Testis (tissue), 3 donors: Measurements from ENCODE around the gene STXBP5L. TPM values are rescaled to one million over a fixed set of nuclear protein-coding genes. Genes with fewer than 3 reads are reported as not detected.

Experiments used
- DNase-seq: peaks from one replicate; pipeline ENCODE4 v3.0.0-alpha.2; 2019
- H3K27ac ChIP-seq, 2 donors: fragments of 200-600 bp; sonication (generic); one replicate each; pipeline ENCODE4 v1.5.1; 2019
- H3K27me3 ChIP-seq: fragments of 200-600 bp; sonication (generic); one replicate; pipeline ENCODE4 v1.5.1; 2019
- H3K36me3 ChIP-seq: fragments of 200-600 bp; sonication (generic); one replicate; pipeline ENCODE4 v1.5.1; 2017; ENCODE audit warnings: low read depth; ENCODE audit errors: missing control alignments
- H3K4me1 ChIP-seq: fragments of 200-600 bp; sonication (generic); one replicate; pipeline ENCODE4 v1.5.1; 2019
- H3K4me3 ChIP-seq, 2 donors: fragments of 200-600 bp; sonication (generic); one replicate each; pipeline ENCODE4 v1.5.1; 2017 to 2019
- H3K9me3 ChIP-seq: fragments of 200-600 bp; sonication (generic); one replicate; pipeline ENCODE4 v1.5.1; 2017
- POLR2A ChIP-seq: fragments of 450-650 bp; IDR thresholded peaks from one replicate; pipeline ENCODE4 v1.6.1; 2017; ENCODE audit warnings: antibody characterized with exemption, mild to moderate bottlenecking, moderate library complexity
- WGBS, 2 donors: methylation state at CpG; one replicate each; pipeline ENCODE4 v1.1.5; 2018; 5-methylcytosine and 5-hydroxymethylcytosine counted together
- intact Hi-C: fragments of 100-400 bp; cut with DNase I; formaldehyde crosslinking; loops from one replicate; pipeline ENCODE4 v1.15.1; 2023; ENCODE audit warnings: low total_unique reads
- polyA plus RNA-seq: library from polyadenylated mRNA; stranded (reverse); fragments of 350-450 nt; fragmentation: Illumina TruSeq; extraction: RNeasy Lipid Tissue Mini Kit (QIAGEN cat#74804); gene quantifications from one replicate; pipeline ENCODE4 v1.2.3, GENCODE V29; 2014; ENCODE audit warnings: low read depth, low replicate concordance; ENCODE audit not compliant: insufficient read depth
- total RNA-seq, 2 donors: library from RNA; depleted of rRNA; stranded (reverse); fragments of >200 nt; gene quantifications; one replicate each; pipeline ENCODE4 v1.2.3, GENCODE V29; 2016
- TF ChIP-seq, protein P1 (sequence below), 3 experiments: fragments of 450-650 bp in 2 of 3; fragments of 200-600 bp in 1 of 3; sonication (generic) in 1 of 3; IDR thresholded peaks; one replicate each; pipeline ENCODE4 v1.5.1; 2016 to 2019; ENCODE audit warnings: antibody characterized with exemption in 3 of 3, mild to moderate bottlenecking in 2 of 3, moderate library complexity in 1 of 3

STXBP5L gene
- total and polyA plus RNA-seq, 3 donors from 2014 or later, result 2.3 to 12.1 (median 10.0) TPM

DNA sequence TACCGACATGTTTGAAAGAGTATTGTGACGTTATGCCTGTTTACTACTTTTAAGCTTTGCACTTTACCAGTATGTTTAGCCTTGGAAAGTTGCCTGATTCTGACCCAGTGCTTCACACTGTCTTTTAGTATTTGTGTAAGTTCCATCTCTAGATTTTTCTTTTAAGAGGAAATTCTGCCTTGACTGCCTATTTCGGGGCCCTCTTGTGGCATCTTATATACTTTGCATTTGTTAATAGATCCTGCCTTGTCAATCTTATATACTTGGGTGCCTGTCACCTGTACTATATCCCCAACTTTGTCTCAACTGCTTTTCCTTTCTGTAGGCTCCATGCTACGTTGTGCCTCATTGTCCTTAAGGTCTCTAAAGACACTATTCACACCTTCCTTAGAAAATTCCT lies 244.6 kb downstream of the STXBP5L start:
- Histone ChIP-seq H3K27me3 (no peaks in the 10 kb centered on the region), H3K36me3 (no peaks in the 10 kb centered on the region), H3K27ac (no peak overlapping the region), H3K4me1 (no peaks in the 10 kb centered on the region), H3K9me3 (no peaks in the 10 kb centered on the region), H3K4me3 (no peak overlapping the region)
- TF ChIP-seq POLR2A, result no peak
- TF ChIP-seq, protein P1, sequence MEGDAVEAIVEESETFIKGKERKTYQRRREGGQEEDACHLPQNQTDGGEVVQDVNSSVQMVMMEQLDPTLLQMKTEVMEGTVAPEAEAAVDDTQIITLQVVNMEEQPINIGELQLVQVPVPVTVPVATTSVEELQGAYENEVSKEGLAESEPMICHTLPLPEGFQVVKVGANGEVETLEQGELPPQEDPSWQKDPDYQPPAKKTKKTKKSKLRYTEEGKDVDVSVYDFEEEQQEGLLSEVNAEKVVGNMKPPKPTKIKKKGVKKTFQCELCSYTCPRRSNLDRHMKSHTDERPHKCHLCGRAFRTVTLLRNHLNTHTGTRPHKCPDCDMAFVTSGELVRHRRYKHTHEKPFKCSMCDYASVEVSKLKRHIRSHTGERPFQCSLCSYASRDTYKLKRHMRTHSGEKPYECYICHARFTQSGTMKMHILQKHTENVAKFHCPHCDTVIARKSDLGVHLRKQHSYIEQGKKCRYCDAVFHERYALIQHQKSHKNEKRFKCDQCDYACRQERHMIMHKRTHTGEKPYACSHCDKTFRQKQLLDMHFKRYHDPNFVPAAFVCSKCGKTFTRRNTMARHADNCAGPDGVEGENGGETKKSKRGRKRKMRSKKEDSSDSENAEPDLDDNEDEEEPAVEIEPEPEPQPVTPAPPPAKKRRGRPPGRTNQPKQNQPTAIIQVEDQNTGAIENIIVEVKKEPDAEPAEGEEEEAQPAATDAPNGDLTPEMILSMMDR (IDR thresholded peaks at IDR 0.05), result no peak
- peak; percentile 14 for DNase-seq
- 66 to 73% methylated on average over 4 of the region's 4 CpGs for WGBS, 2 donors
- intact Hi-C loops, result no loop called here

DNA sequence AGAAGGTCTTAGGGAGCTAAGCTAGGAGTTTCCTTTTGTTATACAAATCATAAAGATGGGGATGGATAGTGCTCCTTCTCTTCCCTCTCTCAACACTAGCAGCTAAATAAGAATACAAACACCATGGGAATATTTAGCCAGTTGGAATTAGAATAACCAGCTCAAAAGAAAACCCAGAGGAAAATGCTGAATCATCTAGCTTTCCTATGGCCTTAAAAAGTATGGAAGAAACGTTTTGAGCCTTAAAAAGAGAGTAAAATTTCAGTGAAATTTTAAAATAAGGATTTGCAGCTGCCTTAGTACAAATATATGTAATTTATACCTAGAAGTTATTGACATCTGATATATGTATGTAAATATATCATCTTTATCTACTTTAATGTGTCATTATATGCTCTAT lies 245.8 kb downstream of the STXBP5L start:
- no peak overlapping the region for H3K27ac ChIP-seq
- no peak for DNase-seq
- 15 to 21% methylated on average over 1 of the region's 1 CpG for WGBS, 2 donors
- TF ChIP-seq, protein P1 (IDR thresholded peaks at IDR 0.05), result no peak
- TF ChIP-seq POLR2A, result no peak
- no peaks in the 10 kb centered on the region for H3K27me3 ChIP-seq
- H3K4me3 ChIP-seq, result no peak overlapping the region
- H3K36me3 ChIP-seq, result no peaks in the 10 kb centered on the region
- H3K9me3 ChIP-seq, result no peaks in the 10 kb centered on the region
- no peaks in the 10 kb centered on the region for H3K4me1 ChIP-seq
- intact Hi-C loops, result no loop called here

DNA sequence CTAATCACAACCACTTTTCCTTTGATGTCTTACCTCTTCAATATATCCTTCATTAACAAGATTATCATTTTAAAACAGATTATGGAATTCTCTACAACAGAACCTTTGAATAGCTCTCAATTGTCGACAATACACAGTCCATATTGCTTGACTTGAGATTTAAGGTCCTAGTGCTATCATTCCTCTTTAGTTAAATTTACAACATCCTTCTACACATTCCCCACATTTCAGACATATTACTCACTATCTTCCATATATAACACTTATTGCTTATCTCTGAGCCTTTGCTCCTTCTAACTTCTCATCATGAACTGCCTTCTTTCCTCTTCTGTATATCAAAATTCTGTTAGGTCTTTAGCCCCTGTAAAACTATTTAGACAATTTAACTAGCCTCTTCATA lies 247.0 kb downstream of the STXBP5L start:
- intact Hi-C loops, result no loop called here
- Histone ChIP-seq H3K4me1 (no peaks in the 10 kb centered on the region), H3K27me3 (no peaks in the 10 kb centered on the region), H3K36me3 (no peaks in the 10 kb centered on the region), H3K4me3 (no peak overlapping the region), H3K9me3 (no peaks in the 10 kb centered on the region), H3K27ac (no peak overlapping the region)
- DNase-seq, result no peak
- TF ChIP-seq, protein P1 (IDR thresholded peaks at IDR 0.05), result no peak
- TF ChIP-seq POLR2A, result no peak
- WGBS, 2 donors, result 46 to 54% methylated on average over 1 of the region's 1 CpG

DNA sequence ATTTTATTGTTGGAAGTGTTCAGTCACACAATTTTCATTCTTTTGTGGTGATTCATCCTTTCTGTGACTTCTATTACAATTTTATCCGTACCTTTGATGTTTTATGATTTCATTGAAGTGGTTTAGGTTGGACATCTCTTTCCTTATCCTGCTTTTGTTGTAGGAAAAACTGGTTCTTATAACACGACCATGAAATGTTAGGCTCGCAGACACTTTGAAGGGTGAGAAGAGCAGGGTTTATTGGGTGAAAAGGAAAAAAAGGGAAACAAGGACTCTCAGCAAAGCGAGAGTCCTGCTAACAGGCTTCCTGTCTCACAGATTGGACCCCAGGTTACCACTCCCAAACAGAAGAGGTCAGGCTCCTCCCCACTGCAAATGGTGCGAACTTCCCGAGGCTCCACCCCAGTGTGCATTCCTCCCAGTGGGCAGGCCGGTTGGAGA lies 257.4 kb downstream of the STXBP5L start:
- H3K27ac ChIP-seq, result no peak overlapping the region
- H3K9me3 ChIP-seq, result no peaks in the 10 kb centered on the region
- no peak for TF ChIP-seq POLR2A
- TF ChIP-seq, protein P1 (IDR thresholded peaks at IDR 0.05), result no peak
- intact Hi-C loops, result no loop called here
- DNase-seq, result no peak
- H3K27me3 ChIP-seq, result no peaks in the 10 kb centered on the region
- H3K4me1 ChIP-seq, result no peaks in the 10 kb centered on the region
- no peaks in the 10 kb centered on the region for H3K36me3 ChIP-seq
- H3K4me3 ChIP-seq, result no peak overlapping the region
- 56 to 72% methylated on average over 7 of the region's 7 CpGs for WGBS, 2 donors

GRCh38 chr3:121167374-121168139 lies 259.6 kb downstream of the STXBP5L start:
- H3K27ac ChIP-seq, result no peak overlapping the region
- no peak overlapping the region for H3K4me3 ChIP-seq
- H3K27me3 ChIP-seq, result no peaks in the 10 kb centered on the region
- H3K36me3 ChIP-seq, result no peaks in the 10 kb centered on the region
- no peaks in the 10 kb centered on the region for H3K4me1 ChIP-seq
- 66 to 86% methylated on average over 4 of the region's 4 CpGs for WGBS, 2 donors
- no peak for TF ChIP-seq POLR2A
- TF ChIP-seq, protein P1 (IDR thresholded peaks at IDR 0.05), result no peak
- intact Hi-C loops, result no loop called here
- no peak for DNase-seq
- H3K9me3 ChIP-seq, result no peaks in the 10 kb centered on the region
